ENCODE measurements around the gene GUCA1A. TPM values are rescaled to one million over a fixed set of nuclear protein-coding genes. Genes with fewer than 3 reads are reported as not detected.
A peak's percentile ranks its signal among the peaks of the same experiment; 100 is the strongest.
"Not testable (repeated sequence)": the region's sequence is repeated elsewhere in the genome, so short reads cannot be mapped to it uniquely, and the experiment has no call there.

Gene GUCA1A
- total RNA-seq, 4 donors from 2014 or later: not detected

- intact Hi-C loops (cut with DNase I): loop anchor here (5.0 to 10.0 kb wide), 2 partner anchors 47 to 60 kb away; no protein-coding TSS in a partner anchor
- Histone ChIP-seq H3K9me3 (no peaks in the 10 kb centered on the region), H3K27ac (peak overlapping the region in 1 of 3 donors; percentile 3), H3K4me3 (replicated peaks in 1 of 3) (no peak overlapping the region), H3K27me3 (no peaks in the 10 kb centered on the region), H3K4me1 (peaks cover 10 to 36% of the 10 kb centered on the region in 2 donors), H3K36me3 (no peaks in the 10 kb centered on the region)
- WGBS, 2 donors: 65 to 68% methylated on average over 9 of the region's 9 CpGs
- peak; percentile 38 to 61 for DNase-seq
- no peak for TF ChIP-seq CTCF (IDR thresholded peaks at IDR 0.05)
- TF ChIP-seq POLR2A (IDR thresholded peaks at IDR 0.05): no peak
These were observed 8.1 kb upstream of the GUCA1A start for GRCh38 chr6:42165016-42165415.

- peaks cover 10 to 36% of the 10 kb centered on the region in 2 donors for H3K4me1 ChIP-seq
- peak overlapping the region; percentile 63 to 70 (median 68) for H3K27ac ChIP-seq
- no peaks in the 10 kb centered on the region for H3K9me3 ChIP-seq
- peak; percentile 76 to 78 for DNase-seq
- H3K36me3 ChIP-seq: no peaks in the 10 kb centered on the region
- H3K27me3 ChIP-seq: no peaks in the 10 kb centered on the region
- peak; percentile 91 to 98 (median 94) for TF ChIP-seq CTCF (IDR thresholded peaks at IDR 0.05)
- TF ChIP-seq POLR2A (IDR thresholded peaks at IDR 0.05): no peak
- H3K4me3 ChIP-seq (replicated peaks in 1 of 3): no peak overlapping the region
- intact Hi-C loops (cut with DNase I): loop anchor here (5.0 to 10.0 kb wide), 2 partner anchors 46 to 62 kb away; no protein-coding TSS in a partner anchor
- WGBS, 2 donors: 0 to 9% methylated on average over 5 to 8 of the region's 8 CpGs
These were observed 6.6 kb upstream of the GUCA1A start for GRCh38 chr6:42166444-42167141.

DNA sequence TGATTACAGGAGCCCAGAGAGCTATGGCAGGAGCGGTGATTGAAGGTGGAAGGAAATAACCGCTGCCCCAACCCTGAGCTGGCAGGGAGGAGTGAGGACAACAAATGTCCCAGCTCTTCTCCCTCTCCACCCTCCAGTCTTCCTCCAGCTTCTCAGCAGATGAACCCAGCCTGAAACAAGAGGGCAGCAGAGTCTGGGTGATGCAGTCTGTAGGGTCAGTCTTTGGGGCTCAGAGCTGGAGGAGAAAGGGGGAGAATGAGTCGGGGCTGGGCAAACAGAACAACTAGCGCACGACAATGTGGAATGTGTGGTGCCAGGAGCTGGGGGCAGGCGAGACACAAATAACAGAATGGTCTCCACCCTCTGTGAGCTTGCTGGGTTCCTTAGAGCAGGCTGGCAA is 4.5 kb upstream of the GUCA1A start:
- TF ChIP-seq CTCF (IDR thresholded peaks at IDR 0.05): no peak
- 81 to 92% methylated on average over 6 of the region's 6 CpGs for WGBS, 2 donors
- H3K4me1 ChIP-seq: peaks cover 4 to 22% of the 10 kb centered on the region in 2 donors
- no peak overlapping the region for H3K4me3 ChIP-seq (replicated peaks in 1 of 3)
- intact Hi-C loops (cut with DNase I): loop anchor here (5.0 to 10.0 kb wide), 2 partner anchors 44 to 64 kb away; no protein-coding TSS in a partner anchor
- H3K27me3 ChIP-seq: no peaks in the 10 kb centered on the region
- no peak for DNase-seq
- H3K36me3 ChIP-seq: no peaks in the 10 kb centered on the region
- no peak overlapping the region for H3K27ac ChIP-seq
- H3K9me3 ChIP-seq: no peaks in the 10 kb centered on the region

DNA sequence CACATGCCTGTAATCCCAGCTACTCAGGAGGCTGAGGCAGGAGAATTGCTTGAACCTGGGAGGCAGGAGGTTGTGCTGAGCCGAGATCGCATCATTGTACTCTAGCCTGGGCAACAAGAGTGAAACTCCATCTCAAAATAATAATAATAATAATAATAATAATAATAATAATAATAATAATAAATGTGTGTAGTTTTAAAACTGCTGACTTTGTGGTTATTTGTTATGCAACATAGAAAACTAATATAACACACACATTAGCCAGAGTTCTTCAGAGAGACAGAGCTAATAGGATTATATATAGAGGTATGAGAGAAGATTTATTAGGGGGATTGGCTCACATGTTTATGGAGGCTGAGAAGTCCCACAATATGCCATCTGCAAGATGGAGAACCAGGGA is 3.4 kb upstream of the GUCA1A start:
- H3K27ac ChIP-seq; H3K27me3 ChIP-seq; H3K4me3 ChIP-seq (replicated peaks in 1 of 3); H3K9me3 ChIP-seq; DNase-seq; H3K36me3 ChIP-seq: not testable (repeated sequence)
- intact Hi-C loops (cut with DNase I): loop anchor here (5.0 to 10.0 kb wide), 2 partner anchors 43 to 65 kb away; no protein-coding TSS in a partner anchor
- peaks cover 4 to 17% of the 10 kb centered on the region in 2 donors for H3K4me1 ChIP-seq
- 50 to 63% methylated on average over 2 of the region's 2 CpGs for WGBS, 2 donors

DNA sequence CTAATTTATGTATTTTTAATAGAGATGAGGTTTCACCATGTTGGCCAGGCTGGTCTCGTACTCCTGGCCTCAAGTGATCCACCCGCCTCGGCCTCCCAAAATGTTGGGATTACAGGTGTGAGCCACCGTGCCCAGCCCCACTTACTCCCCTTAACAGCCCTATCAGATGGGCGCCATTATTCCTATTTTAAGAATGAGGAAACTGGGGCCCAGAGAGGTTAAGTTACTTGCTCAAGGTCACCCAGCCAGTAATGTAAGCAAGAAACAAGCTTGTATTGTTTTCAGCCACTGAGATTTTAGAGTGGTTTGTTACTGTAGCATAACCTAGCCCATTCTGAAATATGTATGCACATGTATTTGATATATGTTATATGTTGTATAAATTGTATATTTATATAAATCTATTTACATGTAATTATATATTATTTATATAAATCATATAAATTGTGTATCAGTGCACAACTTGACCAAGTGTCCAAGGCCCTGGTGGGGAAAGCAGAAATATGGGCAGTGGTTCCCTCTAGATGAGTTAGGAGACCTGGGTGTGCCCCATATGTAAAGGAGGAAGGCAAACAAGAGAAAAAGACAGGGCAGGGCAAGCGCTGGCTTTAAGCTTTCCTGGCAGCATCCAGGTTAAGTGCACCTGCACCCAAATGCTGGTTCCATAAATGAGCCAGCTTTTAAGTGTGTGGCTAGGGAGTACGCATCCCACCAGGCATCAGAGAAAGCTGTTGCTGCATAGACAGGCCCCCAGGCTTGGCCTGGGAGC is 1.2 kb upstream of the GUCA1A start:
- TF ChIP-seq CTCF (IDR thresholded peaks at IDR 0.05): no peak
- TF ChIP-seq POLR2A (IDR thresholded peaks at IDR 0.05): no peak
- Histone ChIP-seq H3K4me1 (peaks cover 0 to 2% of the 10 kb centered on the region in 2 donors), H3K27me3 (no peaks in the 10 kb centered on the region), H3K36me3 (no peaks in the 10 kb centered on the region), H3K4me3 (replicated peaks in 1 of 3) (no peak overlapping the region), H3K9me3 (no peaks in the 10 kb centered on the region), H3K27ac (no peak overlapping the region)
- intact Hi-C loops (cut with DNase I): no loop called here
- DNase-seq: no peak
- 91 to 92% methylated on average over 7 of the region's 7 CpGs for WGBS, 2 donors

Data from thyroid gland (tissue), 4 donors.